Measurements from ENCODE around the gene G0S2. TPM values are rescaled to one million over a fixed set of nuclear protein-coding genes. Genes with fewer than 3 reads are reported as not detected.

The G0S2 gene
- total and polyA plus RNA-seq, 2 of the 8 experiments (the other 6 are each of a cell fraction or from before 2014, with no cell fraction given) = 1.0 to 1.7 TPM

GRCh38 chr1:209686322-209686721 lies 11.1 kb downstream of the G0S2 start (continued):
- TF ChIP-seq CHD7 (IDR thresholded peaks at IDR 0.05; ENCODE audit: insufficient replicate concordance, low read length) (no peak), CTCF (IDR thresholded peaks at IDR 0.05; ENCODE audit: control extremely low read depth in 1 of 3, insufficient read depth in 1 of 3, low read depth in 1 of 3, low read length in 3 of 3) (no peak), GABPA (IDR thresholded peaks at IDR 0.05; ENCODE audit: borderline replicate concordance, insufficient read depth, low read length) (no peak), ATF2 (IDR thresholded peaks at IDR 0.05; ENCODE audit: low read length) (no peak), SIN3A (conservative IDR thresholded peaks at IDR 0.05 in 1 of 2, IDR thresholded peaks at IDR 0.05 in 1 of 2; ENCODE audit: low read depth in 1 of 2, low read length in 2 of 2) (no peak)

Measured in H1 (cell line).